GM19467 (cell line): ENCODE results near the gene BDH2.

ENCODE experiments used
- ATAC-seq: cut with Tn5 transposase; IDR thresholded peaks from one replicate; pipeline ENCODE4 v1.9.1; 2021; ENCODE audit warnings: mild to moderate bottlenecking, moderate library complexity; ENCODE audit not compliant: unreplicated experiment

BDH2 gene

DNA sequence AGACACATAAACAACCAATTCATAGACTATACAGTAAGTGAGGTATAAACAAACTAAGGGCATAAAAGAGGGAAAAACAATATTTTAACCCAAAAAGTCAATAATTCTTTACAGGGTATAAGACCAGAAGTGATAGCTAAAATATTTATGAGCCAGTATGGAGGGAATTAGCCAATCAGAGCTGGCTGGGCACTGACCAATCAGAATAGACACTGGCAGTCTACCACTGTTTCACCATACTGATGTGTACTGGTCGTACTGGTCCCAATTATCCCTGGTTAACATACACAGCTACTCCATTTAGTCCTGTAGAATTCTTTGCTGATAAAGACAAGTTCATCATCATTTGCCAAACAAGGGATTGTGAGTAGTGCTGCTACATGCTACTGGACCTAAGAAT lies 70.3 kb downstream of the BDH2 start:
- ATAC-seq = no peak
